Stomach (tissue), 9 donors: ENCODE measurements around the gene TGIF1. TPM values are rescaled to one million over a fixed set of nuclear protein-coding genes. Genes with fewer than 3 reads are reported as not detected.

Experiments
- DNase-seq, 2 donors: peaks; one replicate each; pipeline versions ENCODE4 v3.0.0 to v3.0.0-alpha.2; 2013 to 2019
- H3K27ac ChIP-seq, 5 donors: fragments of 200-600 bp in 4 of 5; sonication (generic) in 4 of 5; one replicate each; pipeline ENCODE4 v1.5.1; 2013 to 2019; ENCODE audit warnings: mild to moderate bottlenecking in 1 of 5, moderate library complexity in 1 of 5
- H3K27me3 ChIP-seq, 3 donors: fragments of 200-600 bp; sonication (generic); one replicate each; pipeline ENCODE4 v1.5.1; 2017 to 2019; ENCODE audit warnings: mixed run types in 1 of 3
- H3K36me3 ChIP-seq, 4 donors: fragments of 200-600 bp; sonication (generic); 1 replicate in 3 of 4; 2 replicates in 1 of 4; pipeline ENCODE4 v1.5.1; 2016 to 2019
- H3K4me1 ChIP-seq, 4 donors: fragments of 200-600 bp; sonication (generic); one replicate each; pipeline ENCODE4 v1.5.1; 2016 to 2019
- H3K4me3 ChIP-seq, 4 donors: fragments of 200-600 bp; sonication (generic) in 3 of 4; one replicate each; pipeline ENCODE4 v1.5.1; 2016 to 2019; ENCODE audit warnings: mild to moderate bottlenecking in 1 of 4
- H3K9me3 ChIP-seq, 4 donors: fragments of 200-600 bp; sonication (generic); one replicate each; pipeline ENCODE4 v1.5.1; 2016 to 2019
- CTCF ChIP-seq, 7 experiments: fragments of 450-650 bp in 4 of 7; fragments of 200-600 bp in 3 of 7; sonication (generic) in 3 of 7; IDR thresholded peaks; one replicate each; pipeline ENCODE4 v1.5.1; 2016 to 2019; ENCODE audit warnings: antibody characterized with exemption in 7 of 7, control low read depth in 2 of 7, mild to moderate bottlenecking in 1 of 7
- EP300 ChIP-seq: sonication (generic); formaldehyde crosslinking; IDR thresholded peaks from one replicate; pipeline ENCODE4 v1.6.1; 2017; ENCODE audit warnings: antibody characterized with exemption
- POLR2A ChIP-seq, 4 donors: fragments of 450-650 bp; IDR thresholded peaks; one replicate each; pipeline ENCODE4 v1.6.1; 2016; ENCODE audit warnings: antibody characterized with exemption in 4 of 4, control low read depth in 2 of 4, mild to moderate bottlenecking in 1 of 4, moderate library complexity in 1 of 4
- POLR2AphosphoS5 ChIP-seq, 3 donors: sonication (generic); formaldehyde crosslinking; IDR thresholded peaks; one replicate each; pipeline ENCODE4 v1.6.1; 2016; ENCODE audit warnings: antibody characterized with exemption in 3 of 3
- WGBS, 5 donors: extraction: QIAGEN DNeasy Blood & Tissue Kit in 3 of 5; methylation state at CpG; one replicate each; pipeline versions ENCODE4 v1.1.5 to v1.1.7; 2013 to 2018; 5-methylcytosine and 5-hydroxymethylcytosine counted together
- intact Hi-C: fragments of 100-400 bp; cut with DNase I; formaldehyde crosslinking; loops from one replicate; pipeline ENCODE4 v1.15.1; 2023; ENCODE audit warnings: low total_unique reads
- polyA plus RNA-seq, 3 donors: library from polyadenylated mRNA; stranded (reverse); fragments of 200-250 nt; gene quantifications; one replicate each; pipeline ENCODE4 v1.2.3, GENCODE V29; 2013
- total RNA-seq, 5 donors: library from RNA; depleted of rRNA; stranded (reverse); fragments of >200 nt; gene quantifications; one replicate each; pipeline versions ENCODE4 v1.1.0 to v1.2.3, GENCODE V29; 2014 to 2016
- donor health status: healthy with polysubstance abuse.
- donor health status: Bipolar disorder and iron deficiency.
- donor health status: healthy.

TGIF1 gene
- total and polyA plus RNA-seq, 8 donors, result 18.7 to 87.6 (median 55.2) TPM

DNA sequence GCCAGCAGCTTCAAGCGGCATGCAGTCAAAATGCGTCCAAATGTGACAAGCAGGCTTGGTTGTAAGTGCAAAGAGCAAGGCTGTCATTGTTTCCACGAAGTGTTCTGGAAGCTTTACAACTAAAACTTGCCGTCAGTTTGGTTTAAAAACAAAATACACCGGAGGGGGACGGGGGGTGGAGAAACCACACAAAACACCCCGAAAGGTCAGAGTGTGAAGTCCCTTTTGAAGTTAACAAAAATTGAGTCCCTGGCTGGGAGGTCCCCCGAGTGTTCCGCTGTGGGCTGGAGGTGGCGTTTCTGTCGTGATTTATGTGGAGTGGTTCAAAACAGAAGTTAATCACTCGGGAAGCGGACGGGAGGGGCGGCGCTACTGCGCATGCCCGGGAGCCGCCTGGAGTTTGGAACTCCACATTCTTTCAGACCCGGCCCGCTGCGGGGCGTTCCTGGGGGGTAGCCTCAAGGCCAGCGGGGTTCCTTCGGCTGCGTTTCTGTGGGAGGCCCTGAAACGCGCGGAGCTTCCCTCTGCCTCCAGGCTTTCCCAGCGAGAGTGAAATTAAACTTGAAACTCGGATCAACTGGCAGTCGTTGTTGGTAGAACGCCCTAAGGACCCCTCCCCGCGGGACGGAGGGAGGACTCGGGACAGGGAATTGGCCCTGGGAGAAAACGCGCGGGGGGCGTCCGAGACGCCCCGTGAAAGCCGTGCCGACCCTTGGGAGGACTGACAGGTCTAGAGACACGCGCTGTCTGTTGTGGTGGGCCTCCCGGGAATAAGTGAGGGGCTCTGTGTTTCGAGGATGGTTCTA is 1.4 kb downstream of the TGIF1 start:
- H3K4me1 ChIP-seq, result peaks cover 31 to 53% (median 40%) of the 10 kb centered on the region in 4 donors
- intact Hi-C loops, result loop anchor here (10.0 kb wide), 2 partner anchors 133 to 167 kb away; no protein-coding TSS in a partner anchor
- WGBS, 5 donors, result 0 to 1% (median 0%) methylated on average over 28 to 50 of the region's 50 CpGs
- no peaks in the 10 kb centered on the region for H3K27me3 ChIP-seq
- H3K4me3 ChIP-seq, result peak overlapping the region; percentile 69 to 86 (median 78)
- DNase-seq, result peak; percentile 94 to 97
- no peaks in the 10 kb centered on the region for H3K9me3 ChIP-seq
- H3K36me3 ChIP-seq, result peaks cover 0 to 5% (median 3%) of the 10 kb centered on the region in 4 donors
- H3K27ac ChIP-seq, result peak overlapping the region; percentile 94 to 99 (median 99)
- TF ChIP-seq EP300, result no peak
- no peak for TF ChIP-seq CTCF (IDR thresholded peaks at IDR 0.05)
- TF ChIP-seq POLR2A (IDR thresholded peaks at IDR 0.05), result peak in 2 of 4 donors; percentile 81 to 86
- peak in 2 of 3 donors; percentile 82 to 91 for TF ChIP-seq POLR2AphosphoS5 (IDR thresholded peaks at IDR 0.05)

DNA sequence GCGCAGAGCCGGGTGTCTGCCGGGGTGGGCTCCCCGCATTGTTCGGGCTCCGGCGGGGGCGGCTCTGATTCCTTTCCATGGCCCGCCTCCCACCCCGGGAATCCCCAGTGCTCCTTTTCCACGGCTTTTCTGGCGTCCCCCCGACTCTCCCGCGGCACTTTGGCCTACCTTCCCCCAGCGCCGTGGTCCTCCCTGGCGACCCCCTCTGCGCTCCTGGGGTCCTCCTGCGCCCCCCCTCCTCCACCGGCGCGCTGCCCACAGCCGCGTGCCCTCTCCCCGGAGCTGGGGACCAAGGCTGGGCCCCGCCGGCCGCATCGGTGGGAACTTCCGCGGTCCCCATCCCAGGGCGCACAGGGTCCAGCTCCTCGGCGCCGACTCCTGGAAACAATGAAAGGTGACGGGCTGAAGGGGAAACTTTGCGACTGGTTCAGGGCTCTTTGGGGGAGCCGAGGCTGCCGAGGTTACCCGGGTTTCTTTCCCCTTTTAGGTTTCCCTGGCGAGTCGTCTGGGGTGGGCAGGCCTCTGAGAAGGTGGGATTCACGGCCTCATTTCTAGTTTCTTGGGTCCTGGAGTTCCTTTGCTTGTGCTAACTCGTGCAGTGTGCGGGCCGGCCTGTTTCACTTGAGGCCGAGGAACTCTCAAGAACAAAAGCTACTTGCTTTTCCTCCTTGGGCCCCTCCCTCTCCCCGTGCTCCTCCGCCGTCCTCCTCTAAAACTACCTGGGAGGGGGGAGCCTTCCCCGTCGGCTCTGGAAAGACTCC is 2.2 kb downstream of the TGIF1 start:
- H3K36me3 ChIP-seq, result peaks cover 2 to 12% (median 10%) of the 10 kb centered on the region in 4 donors
- intact Hi-C loops, result loop anchor here (10.0 kb wide), 2 partner anchors 133 to 167 kb away; no protein-coding TSS in a partner anchor
- H3K4me3 ChIP-seq, result peak overlapping the region; percentile 69 to 86 (median 78)
- 1 to 2% (median 2%) methylated on average over 29 to 53 of the region's 53 CpGs for WGBS, 5 donors
- TF ChIP-seq POLR2AphosphoS5 (IDR thresholded peaks at IDR 0.05) (peak; percentile 1 to 60 (median 57)), CTCF (IDR thresholded peaks at IDR 0.05) (no peak), POLR2A (IDR thresholded peaks at IDR 0.05) (peak in 2 of 4 donors; percentile 41 to 64)
- H3K27ac ChIP-seq, result peak overlapping the region; percentile 94 to 99 (median 99)
- H3K4me1 ChIP-seq, result peaks cover 25 to 53% (median 38%) of the 10 kb centered on the region in 4 donors
- H3K27me3 ChIP-seq, result no peaks in the 10 kb centered on the region
- peak; percentile 73 to 83 for DNase-seq
- H3K9me3 ChIP-seq, result no peaks in the 10 kb centered on the region

DNA sequence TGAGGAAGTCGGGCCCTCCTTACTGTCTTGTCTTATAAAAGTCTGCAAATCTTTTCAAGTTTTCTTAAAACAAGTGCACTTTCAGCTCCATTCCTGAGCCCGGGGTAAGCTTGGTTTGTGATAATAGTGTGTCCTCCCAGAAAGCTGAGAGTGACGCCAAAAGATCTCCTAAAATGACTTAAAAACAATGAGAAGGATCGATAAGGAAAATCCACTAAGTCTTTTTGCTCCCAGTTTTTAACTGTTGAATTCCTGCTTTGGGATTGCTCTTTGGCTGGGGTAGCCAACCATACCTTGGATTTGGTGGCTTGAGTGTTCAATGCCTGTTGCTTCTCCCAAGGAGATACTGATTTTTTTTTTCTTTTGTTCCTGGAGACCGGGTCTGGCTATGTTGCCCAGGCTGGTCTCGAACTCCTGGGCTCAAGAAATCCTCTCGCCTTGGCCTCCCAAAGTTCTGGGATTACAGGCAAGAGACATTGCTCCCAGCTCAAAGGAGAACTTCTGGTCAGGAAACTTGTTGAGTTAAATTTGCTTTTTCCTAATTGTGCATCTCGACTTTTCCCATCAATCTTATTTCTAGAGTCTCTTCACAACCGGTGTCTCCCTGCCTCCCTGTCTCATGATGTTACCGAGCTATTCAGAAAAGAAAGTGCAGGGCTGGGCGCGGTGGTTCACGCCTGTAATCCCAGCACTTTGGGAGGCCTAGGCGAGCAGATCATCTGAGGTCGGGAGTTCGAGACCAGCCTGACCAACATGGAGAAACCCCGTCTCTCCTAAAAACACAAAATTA is 3.0 kb downstream of the TGIF1 start:
- no peaks in the 10 kb centered on the region for H3K27me3 ChIP-seq
- 26 to 42% (median 28%) methylated on average over 17 of the region's 17 CpGs for WGBS, 5 donors
- DNase-seq, result peak in 1 of 2 donors; percentile 27
- intact Hi-C loops, result loop anchor here (10.0 kb wide), 2 partner anchors 132 to 168 kb away; no protein-coding TSS in a partner anchor
- peaks cover 32 to 56% (median 42%) of the 10 kb centered on the region in 4 donors for H3K4me1 ChIP-seq
- H3K27ac ChIP-seq, result peak overlapping the region; percentile 94 to 99 (median 99)
- no peaks in the 10 kb centered on the region for H3K9me3 ChIP-seq
- TF ChIP-seq POLR2AphosphoS5 (IDR thresholded peaks at IDR 0.05) (no peak), CTCF (IDR thresholded peaks at IDR 0.05) (no peak), EP300 (no peak), POLR2A (IDR thresholded peaks at IDR 0.05) (no peak)
- H3K36me3 ChIP-seq, result peaks cover 10 to 20% (median 18%) of the 10 kb centered on the region in 4 donors
- peak overlapping the region; percentile 69 to 86 (median 78) for H3K4me3 ChIP-seq
